Loucy (cell line): Measurements from ENCODE around the gene DIP2B.

Source experiments
- CTCF ChIP-seq: fragments of 200-600 bp; sonication (generic); conservative IDR thresholded peaks from 2 replicates; pipeline ENCODE4 v1.5.1; 2014; ENCODE audit warnings: mild to moderate bottlenecking, antibody characterized with exemption, low read length
- EZH2phosphoT487 ChIP-seq: fragments of 200-600 bp; IDR thresholded peaks from 2 replicates; pipeline ENCODE4 v1.6.1; 2018; ENCODE audit warnings: antibody characterized with exemption, mild to moderate bottlenecking, moderate library complexity, borderline replicate concordance

- TF ChIP-seq CTCF (no peak), EZH2phosphoT487 (no peak)
These were observed 174.0 kb downstream of the DIP2B start for GRCh38 chr12:50678650-50679365.
